Psoas muscle (tissue), 8 donors: ENCODE data around the gene PITPNM3. TPM values are rescaled to one million over a fixed set of nuclear protein-coding genes. Genes with fewer than 3 reads are reported as not detected.

Experiments
- ATAC-seq, 4 donors: fragments of 200-7000 bp; cut with Tn5 transposase; one replicate each; pipeline ENCODE4 v1.9.1; 2020; ENCODE audit warnings: moderate library complexity in 3 of 4, mild to moderate bottlenecking in 2 of 4
- DNase-seq, 2 donors: peaks; one replicate each; pipeline ENCODE4 v3.0.0-alpha.2; 2020
- H3K27ac ChIP-seq: fragments of 200-600 bp; one replicate; pipeline ENCODE4 v1.8.0; 2022
- H3K27me3 ChIP-seq, 3 donors: fragments of 200-600 bp in 1 of 3; one replicate each; pipeline versions ENCODE4 v1.6.1 to v1.8.0; 2013 to 2022; ENCODE audit warnings: low read length in 2 of 3, mild to moderate bottlenecking in 2 of 3, moderate library complexity in 1 of 3; ENCODE audit not compliant: insufficient read depth in 3 of 3
- H3K36me3 ChIP-seq, 2 donors: fragments of 200-600 bp in 1 of 2; one replicate each; pipeline versions ENCODE4 v1.6.1 to v1.8.0; 2013 to 2022; ENCODE audit warnings: low read depth in 1 of 2, mild to moderate bottlenecking in 1 of 2, moderate library complexity in 1 of 2; ENCODE audit not compliant: insufficient read depth in 1 of 2
- H3K4me1 ChIP-seq: fragments of 200-600 bp; one replicate; pipeline ENCODE4 v1.8.0; 2022
- H3K4me3 ChIP-seq: fragments of 200-600 bp; one replicate; pipeline ENCODE4 v1.8.0; 2022; ENCODE audit warnings: mild to moderate bottlenecking
- H3K9me3 ChIP-seq: fragments of 200-600 bp; one replicate; pipeline ENCODE4 v1.8.0; 2022
- CTCF ChIP-seq: fragments of 200-600 bp; IDR thresholded peaks from one replicate; pipeline ENCODE4 v1.8.0; 2022; ENCODE audit warnings: antibody characterized with exemption
- WGBS, 3 donors: extraction: QIAGEN DNeasy Blood & Tissue Kit; methylation state at CpG; one replicate each; pipeline versions ENCODE4 v1.1.6 to v1.1.7; 2013; 5-methylcytosine and 5-hydroxymethylcytosine counted together
- intact Hi-C, 2 donors: fragments of 100-400 bp; cut with DNase I; formaldehyde crosslinking; loops; one replicate each; pipeline versions ENCODE4 v1.11.0 to v1.14.2; 2022
- polyA plus RNA-seq, 3 donors: library from polyadenylated mRNA; stranded (reverse); fragments of 200-250 nt; gene quantifications; one replicate each; pipeline ENCODE4 v1.2.3, GENCODE V29; 2013
- total RNA-seq, 4 donors: library from RNA; stranded (reverse); fragmentation: NEBNext Ultra II Directional in 2 of 4; extraction: Animal tissue kit (Norgen Biotek cat#: 25700) in 2 of 4; gene quantifications; one replicate each; pipeline versions ENCODE4 v1.2.1 to v1.2.4, GENCODE V29; 2021 to 2023
- donor health status: healthy with polysubstance abuse.
- donor health status: DM: no; HTN: no; CAD: no; lungs with moderate emphysema.
- donor health status: Bipolar disorder and iron deficiency.
- donor health status: healthy.
- donor health status: DM: yes; HTN: yes; CAD: no.
- donor health status: DM: no; HTN: no; CAD: no.
- donor health status: DM: no; HTN: no; CAD: no.
- donor health status: DM: yes; HTN: yes; CAD: no.

Gene PITPNM3
- total and polyA plus RNA-seq, 7 donors: 0.08 to 0.65 (median 0.32) TPM

- H3K27ac ChIP-seq: no peak overlapping the region
- intact Hi-C loops: no loop called here
- DNase-seq: no peak
- no peak for ATAC-seq
- H3K4me1 ChIP-seq: no peaks in the 10 kb centered on the region
- H3K27me3 ChIP-seq: peaks cover 0 to 8% (median 0%) of the 10 kb centered on the region in 3 donors
- no peak overlapping the region for H3K4me3 ChIP-seq
- TF ChIP-seq CTCF: no peak
- WGBS, 3 donors: 74 to 81% (median 74%) methylated on average over 16 of the region's 16 CpGs
- no peaks in the 10 kb centered on the region for H3K36me3 ChIP-seq
- H3K9me3 ChIP-seq: no peaks in the 10 kb centered on the region
Observed at GRCh38 chr17:6543079-6544010, 13.0 kb downstream of the PITPNM3 start.

GRCh38 chr17:6542577-6542976 is 13.8 kb downstream of the PITPNM3 start:
- Histone ChIP-seq H3K36me3 (no peaks in the 10 kb centered on the region), H3K27me3 (peaks cover 0 to 10% (median 0%) of the 10 kb centered on the region in 3 donors), H3K27ac (no peak overlapping the region), H3K4me1 (no peaks in the 10 kb centered on the region), H3K9me3 (no peaks in the 10 kb centered on the region), H3K4me3 (no peak overlapping the region)
- intact Hi-C loops: no loop called here
- WGBS, 3 donors: 91 to 97% (median 92%) methylated on average over 4 of the region's 4 CpGs
- no peak for TF ChIP-seq CTCF
- DNase-seq (no peak), ATAC-seq (no peak)

- peaks cover 0 to 10% (median 0%) of the 10 kb centered on the region in 3 donors for H3K27me3 ChIP-seq
- ATAC-seq (no peak), DNase-seq (no peak)
- H3K36me3 ChIP-seq: no peaks in the 10 kb centered on the region
- intact Hi-C loops: no loop called here
- no peaks in the 10 kb centered on the region for H3K4me1 ChIP-seq
- 93 to 99% (median 98%) methylated on average over 4 of the region's 4 CpGs for WGBS, 3 donors
- no peak overlapping the region for H3K27ac ChIP-seq
- H3K9me3 ChIP-seq: no peaks in the 10 kb centered on the region
- no peak overlapping the region for H3K4me3 ChIP-seq
- TF ChIP-seq CTCF: no peak
Observed at GRCh38 chr17:6541886-6542285, 14.5 kb downstream of the PITPNM3 start.

GRCh38 chr17:6539871-6540270 is 16.5 kb downstream of the PITPNM3 start:
- H3K4me3 ChIP-seq: no peak overlapping the region
- no peaks in the 10 kb centered on the region for H3K9me3 ChIP-seq
- TF ChIP-seq CTCF: no peak
- DNase-seq (no peak), ATAC-seq (no peak)
- no peak overlapping the region for H3K27ac ChIP-seq
- no peaks in the 10 kb centered on the region for H3K36me3 ChIP-seq
- intact Hi-C loops: no loop called here
- peaks cover 0 to 10% (median 0%) of the 10 kb centered on the region in 3 donors for H3K27me3 ChIP-seq
- WGBS, 3 donors: 55 to 67% (median 63%) methylated on average over 3 of the region's 3 CpGs
- H3K4me1 ChIP-seq: no peaks in the 10 kb centered on the region
